HepG2 (cell line): ENCODE data around the gene AHSG. TPM values are rescaled to one million over a fixed set of nuclear protein-coding genes. Genes with fewer than 3 reads are reported as not detected.

Experiments
- ATAC-seq: fragments of 200-7000 bp; cut with Tn5 transposase; 3 replicates; pipeline ENCODE4 v1.9.1; 2020; ENCODE audit warnings: mild to moderate bottlenecking, moderate library complexity
- BruUV-seq: library from RNA; stranded (reverse); fragments of 400-500 nt; replicated peaks from 2 replicates; lab custom pipeline; 2021; lab: Mats Ljungman, UMichigan
- CTCF ChIA-PET: fragments of 300-600 bp; formaldehyde crosslinking; extraction: SDS; loops from one replicate; lab custom pipeline; 2021; ENCODE audit warnings: low total read pairs, inconsistent platforms, low intra/inter-chr PET ratio; lab: Yijun Ruan, JAX
- POLR2A ChIA-PET: fragments of 350-600 bp; sonication (Branson Sonifier 250); formaldehyde crosslinking; loops from one replicate; lab custom pipeline; 2020; ENCODE audit warnings: antibody characterized with exemption, inconsistent platforms; lab: Yijun Ruan, JAX
- DNase-seq: peaks from one replicate; pipeline ENCODE4 v3.0.0-alpha.2; 2015; ENCODE audit warnings: low spot score
- FAIRE-seq: peaks from 3 replicates; lab custom pipeline; 2011; peaks lifted over from hg19 to GRCh38; lab: Jason Lieb, UNC
- H2AFZ ChIP-seq: one replicate; pipeline ENCODE4 v1.6.1; 2011; ENCODE audit warnings: low read length, inconsistent platforms
- H3K27ac ChIP-seq: fragments of 300-600 bp; 3 replicates; pipeline ENCODE4 v1.8.0; 2011; ENCODE audit warnings: mixed run types, mild to moderate bottlenecking, mixed read lengths, low read length, inconsistent platforms; ENCODE audit not compliant: insufficient read depth; ENCODE audit errors: extremely low read length
- H3K27me3 ChIP-seq, 2 experiments: fragments of 200-600 bp in 1 of 2; 2 replicates in 1 of 2; 3 replicates in 1 of 2; pipeline versions ENCODE4 v1.6.0 to v1.8.0; 2011; ENCODE audit warnings: low read length in 2 of 2, mild to moderate bottlenecking in 2 of 2, moderate library complexity in 2 of 2, inconsistent platforms in 1 of 2; ENCODE audit not compliant: insufficient read depth in 2 of 2, control insufficient read depth in 1 of 2
- H3K36me3 ChIP-seq, 2 experiments: fragments of 200-600 bp in 1 of 2; replicated peaks in 1 of 2; 2 replicates in 1 of 2; 3 replicates in 1 of 2; pipeline versions ENCODE4 v1.5.1 to v1.8.0; 2011; ENCODE audit warnings: low read length in 2 of 2, inconsistent platforms in 1 of 2; ENCODE audit not compliant: insufficient read depth in 2 of 2, control insufficient read depth in 1 of 2
- H3K4me1 ChIP-seq: 2 replicates; pipeline ENCODE4 v1.5.1; 2012; ENCODE audit warnings: low read length, inconsistent platforms; ENCODE audit not compliant: insufficient read depth
- H3K4me2 ChIP-seq: 2 replicates; pipeline ENCODE4 v1.6.0; 2011; ENCODE audit warnings: low read depth, low read length, inconsistent platforms
- H3K4me3 ChIP-seq, 3 experiments: fragments of 200-600 bp in 1 of 3; sonication (generic), shearing (Covaris generic) in 1 of 3; replicated peaks in 1 of 3; 2 replicates each; pipeline ENCODE4 v1.5.1; 2011 to 2016; ENCODE audit warnings: low read length in 3 of 3, inconsistent platforms in 2 of 3, low read depth in 2 of 3, mild to moderate bottlenecking in 2 of 3, control low read depth in 1 of 3, mixed read lengths in 1 of 3; ENCODE audit not compliant: insufficient read depth in 1 of 3
- H3K79me2 ChIP-seq: one replicate; pipeline ENCODE4 v1.6.1; 2011; ENCODE audit warnings: low read length, inconsistent platforms; ENCODE audit not compliant: insufficient read depth
- H3K9ac ChIP-seq: 2 replicates; pipeline ENCODE4 v1.6.0; 2011; ENCODE audit warnings: mild to moderate bottlenecking, low read depth, low read length, inconsistent platforms; ENCODE audit not compliant: insufficient read depth
- H3K9me3 ChIP-seq: 2 replicates; pipeline ENCODE4 v1.5.1; 2012; ENCODE audit warnings: mild to moderate bottlenecking, low read length
- H4K20me1 ChIP-seq: 2 replicates; pipeline ENCODE4 v1.6.0; 2011; ENCODE audit warnings: inconsistent platforms, mild to moderate bottlenecking, low read length, moderate library complexity; ENCODE audit not compliant: insufficient read depth
- ARID5B ChIP-seq: IDR thresholded peaks from 2 replicates; pipeline ENCODE4 v1.4.0; 2020; ENCODE audit warnings: mild to moderate bottlenecking, missing genetic modification reagents
- CBX2 ChIP-seq, 2 experiments: fragments of 200-600 bp in 1 of 2; sonication (generic); formaldehyde crosslinking in 1 of 2; IDR thresholded peaks; 2 replicates each; pipeline versions ENCODE4 v1.7.0 to v1.8.1; 2018 to 2022; ENCODE audit warnings: low read depth in 2 of 2, low read length in 1 of 2, mild to moderate bottlenecking in 1 of 2, missing genetic modification reagents in 1 of 2
- CHD4 ChIP-seq: fragments of 200-600 bp; sonication (generic); IDR thresholded peaks from 2 replicates; pipeline ENCODE4 v1.7.0; 2017; ENCODE audit warnings: mild to moderate bottlenecking, low read length, borderline replicate concordance
- E2F5 ChIP-seq: sonication (generic); formaldehyde crosslinking; conservative IDR thresholded peaks from 2 replicates; pipeline ENCODE4 v1.4.0; 2020; ENCODE audit warnings: missing genetic modification reagents
- GATA4 ChIP-seq: sonication (generic); IDR thresholded peaks from 2 replicates; pipeline ENCODE4 v1.6.1; 2016; ENCODE audit warnings: antibody characterized with exemption, low read depth, borderline replicate concordance
- HCFC1 ChIP-seq: fragments of 150-350 bp; IDR thresholded peaks from 2 replicates; pipeline ENCODE4 v1.6.1; 2014; ENCODE audit warnings: low read depth, low read length
- MLLT10 ChIP-seq: sonication (generic); formaldehyde crosslinking; IDR thresholded peaks from 2 replicates; pipeline ENCODE4 v1.4.0; 2020; ENCODE audit warnings: missing genetic modification reagents
- SP4 ChIP-seq: sonication (generic); formaldehyde crosslinking; IDR thresholded peaks from 2 replicates; pipeline ENCODE4 v1.8.1; 2023; ENCODE audit warnings: mild to moderate bottlenecking, missing genetic modification reagents
- U2AF2 ChIP-seq: fragments of 200-400 bp; formaldehyde crosslinking; IDR thresholded peaks from 2 replicates; pipeline ENCODE4 v1.6.1; 2017; ENCODE audit warnings: low read depth, mild to moderate bottlenecking, low read length
- WIZ ChIP-seq: sonication (generic); formaldehyde crosslinking; IDR thresholded peaks from 2 replicates; pipeline ENCODE4 v1.5.1; 2020; ENCODE audit warnings: mild to moderate bottlenecking, missing genetic modification reagents
- ZBTB3 ChIP-seq: sonication (generic); formaldehyde crosslinking; IDR thresholded peaks from 2 replicates; pipeline ENCODE4 v1.4.0; 2020; ENCODE audit warnings: low read depth, mild to moderate bottlenecking, moderate library complexity, missing genetic modification reagents, borderline replicate concordance
- ZNF160 ChIP-seq: sonication (generic); formaldehyde crosslinking; IDR thresholded peaks from 2 replicates; pipeline ENCODE4 v1.8.0; 2022; ENCODE audit warnings: mild to moderate bottlenecking, inconsistent platforms, missing genetic modification reagents
- ZNF296 ChIP-seq: sonication (generic); formaldehyde crosslinking; conservative IDR thresholded peaks from 2 replicates; pipeline ENCODE4 v1.5.0; 2020; ENCODE audit warnings: mild to moderate bottlenecking, missing genetic modification reagents
- ZNF3 ChIP-seq: IDR thresholded peaks from 2 replicates; pipeline ENCODE4 v1.7.0; 2017; ENCODE audit warnings: inconsistent platforms
- ZNF816 ChIP-seq: sonication (generic); formaldehyde crosslinking; IDR thresholded peaks from 2 replicates; pipeline ENCODE4 v1.8.0; 2022; ENCODE audit warnings: missing genetic modification reagents, mild to moderate bottlenecking, borderline replicate concordance
- WGBS: methylation state at CpG from one replicate; pipeline ENCODE4 v1.1.6; 2017; ENCODE audit warnings: low lambda C conversion rate; 5-methylcytosine and 5-hydroxymethylcytosine counted together
- in situ Hi-C: cut with HindIII; loops from 2 replicates; pipeline ENCODE4 v1.10.0; 2017; ENCODE audit warnings: low pct_unique_long_range_greater_than_20kb; ENCODE audit not compliant: extremely low pct_ligation_motif_present
- intact Hi-C: fragments of 100-400 bp; cut with micrococcal nuclease; formaldehyde crosslinking; loops from one replicate; pipeline ENCODE4 v1.10.0; 2022; ENCODE audit not compliant: unreplicated experiment
- polyA plus RNA-seq, 8 experiments: library from polyadenylated mRNA; depleted of rRNA in 3 of 8; stranded (reverse) in 7 of 8; unstranded in 1 of 8; fragments of >200 nt; fragmentation: Illumina TruSeq in 4 of 8; extraction: Trizol in 4 of 8; gene quantifications; 2 replicates each; pipeline versions ENCODE4 v1.2.1 to v1.2.3, GENCODE V29; 2011 to 2016; ENCODE audit warnings: low read depth in 4 of 8, missing spikeins in 1 of 8, mixed read lengths in 1 of 8; ENCODE audit not compliant: insufficient read depth in 1 of 8
- total RNA-seq, 5 experiments: library from RNA; depleted of rRNA; stranded (reverse); fragments of >200 nt; fragmentation: Illumina TruSeq; extraction: Trizol; gene quantifications; 2 replicates each; pipeline ENCODE4 v1.2.3, GENCODE V29; 2016; ENCODE audit warnings: low read depth in 1 of 5
- TF ChIP-seq, protein P1 (sequence below): sonication (generic); formaldehyde crosslinking; IDR thresholded peaks from 2 replicates; pipeline ENCODE4 v1.5.1; 2020; ENCODE audit warnings: mild to moderate bottlenecking, missing genetic modification reagents, borderline replicate concordance
- TF ChIP-seq, protein P2 (sequence below): sonication (generic); formaldehyde crosslinking; IDR thresholded peaks from 2 replicates; pipeline ENCODE4 v1.4.0; 2020; ENCODE audit warnings: missing genetic modification reagents

Gene AHSG
- total and polyA plus RNA-seq, 2 of the 13 experiments (the other 11 are each of a cell fraction or from before 2014, with no cell fraction given), result 2,043 to 19,152 TPM

GRCh38 chr3:186614266-186614596 is 1.4 kb downstream of the AHSG start:
- ChIA-PET CTCF (interaction anchor here (1.3 to 2.7 kb wide), 3 partner anchors 25 to 207 kb away, joined by 5 to 20 read pairs (median 8); no protein-coding TSS in a partner anchor), POLR2A (interaction anchor here (1.2 to 27.1 kb wide), 11 partner anchors 11 to 213 kb away, joined by 3 to 854 read pairs (median 7); partner anchors contain the start of genes DNAJB11, EIF4A2 and TBCCD1)
- FAIRE-seq (no peak), DNase-seq (no peak), ATAC-seq (no peak)
- Histone ChIP-seq H3K4me2 (peak overlapping the region; percentile 92), H3K4me1 (peaks cover 83% of the 10 kb centered on the region), H3K27me3 (no peaks in the 10 kb centered on the region; a peak in 1 of 5 replicates), H2AFZ (no peak overlapping the region), H3K27ac (peak overlapping the region; percentile 93), H3K36me3 (peaks cover 16 to 42% of the 10 kb centered on the region in 2 experiments), H3K9ac (peak overlapping the region; percentile 86), H3K79me2 (peaks cover 31% of the 10 kb centered on the region), H4K20me1 (peaks cover 46% of the 10 kb centered on the region), H3K9me3 (no peaks in the 10 kb centered on the region), H3K4me3 (peak overlapping the region; percentile 74 to 82 (median 76))
- WGBS, result 11% methylated on average over 6 of the region's 6 CpGs
- in situ Hi-C loops, result loop anchor here (10.0 kb wide), 1 partner anchor 141 kb away; no protein-coding TSS in a partner anchor
- intact Hi-C loops, result loop anchor here (1.0 to 2.0 kb wide), 3 partner anchors 25 to 207 kb away; no protein-coding TSS in a partner anchor
- BruUV-seq, result no TSS peak
- TF ChIP-seq E2F5 (CRISPR knock-in tag), result no peak
- no peak for TF ChIP-seq HCFC1
- TF ChIP-seq CHD4, result no peak
- TF ChIP-seq, protein P1, sequence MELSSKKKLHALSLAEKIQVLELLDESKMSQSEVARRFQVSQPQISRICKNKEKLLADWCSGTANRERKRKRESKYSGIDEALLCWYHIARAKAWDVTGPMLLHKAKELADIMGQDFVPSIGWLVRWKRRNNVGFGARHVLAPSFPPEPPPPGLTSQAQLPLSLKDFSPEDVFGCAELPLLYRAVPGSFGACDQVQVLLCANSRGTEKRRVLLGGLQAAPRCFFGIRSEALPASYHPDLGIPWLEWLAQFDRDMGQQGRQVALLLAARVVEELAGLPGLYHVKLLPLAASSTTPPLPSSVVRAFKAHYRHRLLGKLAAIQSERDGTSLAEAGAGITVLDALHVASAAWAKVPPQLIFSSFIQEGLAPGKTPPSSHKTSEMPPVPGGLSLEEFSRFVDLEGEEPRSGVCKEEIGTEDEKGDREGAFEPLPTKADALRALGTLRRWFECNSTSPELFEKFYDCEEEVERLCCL, result no peak
- no peak for TF ChIP-seq CBX2 (IDR thresholded peaks at IDR 0.05; ENCODE audit: low read depth, low read length)
- TF ChIP-seq CBX2 (CRISPR knock-in tag; IDR thresholded peaks at IDR 0.05; ENCODE audit: low read depth), result no peak
- no peak for TF ChIP-seq ZBTB3
- TF ChIP-seq MLLT10 (CRISPR knock-in tag), result 0 out of 2 replicates have a peak, but pooled peaks have one; percentile 21
- no peak for TF ChIP-seq ZNF296 (CRISPR knock-in tag)
- peak; percentile 15; the same call in 1 of the 2 replicates for TF ChIP-seq ZNF160 (CRISPR knock-in tag)
- no peak for TF ChIP-seq U2AF2
- no peak for TF ChIP-seq ZNF3 (CRISPR knock-in tag)
- no peak for TF ChIP-seq ARID5B (CRISPR knock-in tag)
- TF ChIP-seq SP4, result no peak
- TF ChIP-seq WIZ (CRISPR knock-in tag), result no peak; the same call in 1 of the 2 replicates
- TF ChIP-seq, protein P2, sequence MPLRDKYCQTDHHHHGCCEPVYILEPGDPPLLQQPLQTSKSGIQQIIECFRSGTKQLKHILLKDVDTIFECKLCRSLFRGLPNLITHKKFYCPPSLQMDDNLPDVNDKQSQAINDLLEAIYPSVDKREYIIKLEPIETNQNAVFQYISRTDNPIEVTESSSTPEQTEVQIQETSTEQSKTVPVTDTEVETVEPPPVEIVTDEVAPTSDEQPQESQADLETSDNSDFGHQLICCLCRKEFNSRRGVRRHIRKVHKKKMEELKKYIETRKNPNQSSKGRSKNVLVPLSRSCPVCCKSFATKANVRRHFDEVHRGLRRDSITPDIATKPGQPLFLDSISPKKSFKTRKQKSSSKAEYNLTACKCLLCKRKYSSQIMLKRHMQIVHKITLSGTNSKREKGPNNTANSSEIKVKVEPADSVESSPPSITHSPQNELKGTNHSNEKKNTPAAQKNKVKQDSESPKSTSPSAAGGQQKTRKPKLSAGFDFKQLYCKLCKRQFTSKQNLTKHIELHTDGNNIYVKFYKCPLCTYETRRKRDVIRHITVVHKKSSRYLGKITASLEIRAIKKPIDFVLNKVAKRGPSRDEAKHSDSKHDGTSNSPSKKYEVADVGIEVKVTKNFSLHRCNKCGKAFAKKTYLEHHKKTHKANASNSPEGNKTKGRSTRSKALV (CRISPR knock-in tag), result no peak
- TF ChIP-seq ZNF816 (CRISPR knock-in tag), result no peak
- TF ChIP-seq GATA4, result no peak; the same call in 1 of the 2 replicates
